BJ (cell line): ENCODE results near the gene CCDC106. TPM values are rescaled to one million over a fixed set of nuclear protein-coding genes. Genes with fewer than 3 reads are reported as not detected.
A peak's percentile ranks its signal among the peaks of the same experiment; 100 is the strongest.

Experiments
- CTCF ChIA-PET: fragments of 350-600 bp; formaldehyde crosslinking; extraction: SDS; loops from one replicate; lab custom pipeline; 2021; ENCODE audit warnings: antibody characterized with exemption, inconsistent platforms; lab: Yijun Ruan, JAX
- POLR2A ChIA-PET: fragments of 300-600 bp; sonication (Branson Sonifier 250); formaldehyde crosslinking; extraction: SDS; loops from one replicate; lab custom pipeline; 2021; ENCODE audit warnings: antibody characterized with exemption; lab: Charles Lee
- DNase-seq: peaks from one replicate; pipeline ENCODE4 v3.0.0-alpha.2; 2011; ENCODE audit warnings: low read depth
- H3K27me3 ChIP-seq: 2 replicates; pipeline ENCODE4 v1.6.0; 2011; ENCODE audit warnings: low read length; ENCODE audit not compliant: control insufficient read depth, insufficient read depth
- H3K36me3 ChIP-seq: 2 replicates; pipeline ENCODE4 v1.5.1; 2011; ENCODE audit warnings: low read length; ENCODE audit not compliant: control insufficient read depth, insufficient read depth
- H3K4me3 ChIP-seq: 2 replicates; pipeline ENCODE4 v1.5.1; 2011; ENCODE audit warnings: low read depth, mild to moderate bottlenecking, control low read depth, low read length
- CTCF ChIP-seq: IDR thresholded peaks from 2 replicates; pipeline ENCODE4 v1.5.1; 2011; ENCODE audit warnings: low read depth, mild to moderate bottlenecking, control low read depth, inconsistent platforms, low read length, moderate library complexity; ENCODE audit not compliant: insufficient read depth
- polyA plus RNA-seq: library from polyadenylated mRNA; depleted of rRNA; stranded (reverse); fragments of >200 nt; gene quantifications from 2 replicates; pipeline ENCODE4 v1.2.3, GENCODE V29; 2011

Gene CCDC106
- polyA plus RNA-seq, 1 experiment = 8.9 TPM

- peaks cover 5% of the 10 kb centered on the region; the same call in 1 of the 2 replicates for H3K36me3 ChIP-seq
- no peak for TF ChIP-seq CTCF
- CTCF ChIA-PET = interaction anchor here (0.6 to 1.7 kb wide), 19 partner anchors 9 to 655 kb away, joined by 3 to 18 read pairs (median 5); partner anchors contain the start of genes FIZ1, ZNF580, ZNF581 and ZNF865
- H3K27me3 ChIP-seq = no peaks in the 10 kb centered on the region
- H3K4me3 ChIP-seq = peak overlapping the region; percentile 97
- DNase-seq = peak; percentile 90
- POLR2A ChIA-PET = interaction anchor here (0.6 to 0.9 kb wide), 3 partner anchors 14 to 181 kb away, joined by 3 to 10 read pairs (median 4); no protein-coding TSS in a partner anchor
Measured at GRCh38 chr19:55654323-55654867, 6.4 kb downstream of the CCDC106 start.

GRCh38 chr19:55654868-55655647, 7.0 kb downstream of the CCDC106 start, which contains the start of gene U2AF2:
TSS of gene U2AF2 (plus strand) at chr19:55655035. CDS start at chr19:55655105, 70 bp downstream.
- Histone ChIP-seq H3K36me3 (peaks cover 7% of the 10 kb centered on the region; the same call in 1 of the 2 replicates), H3K4me3 (peak within 1 kb of the TSS; percentile 97), H3K27me3 (no peaks in the 10 kb centered on the region)
- ChIA-PET POLR2A (interaction anchor here (0.6 to 0.9 kb wide), 3 partner anchors 15 to 182 kb away, joined by 3 to 10 read pairs (median 4); no protein-coding TSS in a partner anchor), CTCF (interaction anchor here (0.6 to 1.7 kb wide), 19 partner anchors 9 to 655 kb away, joined by 3 to 18 read pairs (median 5); partner anchors contain the start of genes FIZ1, ZNF580, ZNF581 and ZNF865)
- no peak for TF ChIP-seq CTCF
- DNase-seq = peak; percentile 31

GRCh38 chr19:55655648-55656040, 7.6 kb downstream of the CCDC106 start:
- POLR2A ChIA-PET = no interaction called here
- DNase-seq = no peak
- H3K27me3 ChIP-seq = no peaks in the 10 kb centered on the region
- H3K4me3 ChIP-seq = peak overlapping the region; percentile 97
- TF ChIP-seq CTCF = no peak
- H3K36me3 ChIP-seq = peaks cover 10% of the 10 kb centered on the region
- CTCF ChIA-PET = interaction anchor here (3.5 kb wide), 1 partner anchor 16 kb away, joined by 17 read pairs; no protein-coding TSS in a partner anchor

DNA sequence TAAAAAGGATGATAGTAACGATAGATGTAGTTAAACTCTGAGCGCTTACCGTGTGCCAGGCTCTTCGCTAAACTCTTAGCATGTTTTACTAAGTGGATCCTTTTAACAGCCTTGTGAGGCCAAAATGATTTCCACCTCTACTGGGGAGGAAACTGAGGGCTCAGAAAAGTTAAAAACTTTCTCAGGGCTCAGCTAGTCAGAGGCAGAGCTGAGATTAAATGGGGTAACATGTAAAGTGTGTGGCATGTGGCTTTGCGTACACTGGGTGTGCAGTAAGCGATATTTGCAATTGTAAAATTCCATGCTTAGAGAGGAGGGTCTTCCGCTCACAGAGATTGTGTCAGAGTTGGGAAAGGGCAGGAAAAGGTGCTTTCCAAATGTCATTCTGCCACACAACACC, 8.5 kb downstream of the CCDC106 start:
- no peaks in the 10 kb centered on the region for H3K27me3 ChIP-seq
- DNase-seq = no peak
- H3K36me3 ChIP-seq = peaks cover 17% of the 10 kb centered on the region
- no peak for TF ChIP-seq CTCF
- CTCF ChIA-PET = interaction anchor here (3.5 kb wide), 1 partner anchor 15 kb away, joined by 17 read pairs; no protein-coding TSS in a partner anchor
- POLR2A ChIA-PET = no interaction called here
- H3K4me3 ChIP-seq = peak overlapping the region; percentile 97
